Astrocyte (in vitro differentiated cells and primary cell): ENCODE data around the gene INPP5K.

Experiments
- CTCF ChIP-seq: IDR thresholded peaks from 2 replicates; pipeline ENCODE4 v1.5.1; 2011; ENCODE audit warnings: low read depth, mild to moderate bottlenecking, inconsistent platforms, low read length, moderate library complexity; ENCODE audit not compliant: insufficient read depth
- EZH2 ChIP-seq: IDR thresholded peaks from 2 replicates; pipeline ENCODE4 v1.6.1; 2012; ENCODE audit warnings: mild to moderate bottlenecking, low read length, inconsistent platforms; ENCODE audit not compliant: insufficient read depth

GRCh38 chr17:1486802-1487695 lies 29.4 kb downstream of the INPP5K start:
- TF ChIP-seq CTCF, result no peak
- no peak for TF ChIP-seq EZH2
